OCI-M1 (cell line): ENCODE data around the gene PRAMEF15.
"Not testable (repeated sequence)": the region's sequence is repeated elsewhere in the genome, so short reads cannot be mapped to it uniquely, and the experiment has no call there.

ENCODE experiments used
- DNase-seq: peaks from one replicate; lab custom pipeline; 2025; lab: John Stamatoyannopoulos, UW

PRAMEF15 gene

DNA sequence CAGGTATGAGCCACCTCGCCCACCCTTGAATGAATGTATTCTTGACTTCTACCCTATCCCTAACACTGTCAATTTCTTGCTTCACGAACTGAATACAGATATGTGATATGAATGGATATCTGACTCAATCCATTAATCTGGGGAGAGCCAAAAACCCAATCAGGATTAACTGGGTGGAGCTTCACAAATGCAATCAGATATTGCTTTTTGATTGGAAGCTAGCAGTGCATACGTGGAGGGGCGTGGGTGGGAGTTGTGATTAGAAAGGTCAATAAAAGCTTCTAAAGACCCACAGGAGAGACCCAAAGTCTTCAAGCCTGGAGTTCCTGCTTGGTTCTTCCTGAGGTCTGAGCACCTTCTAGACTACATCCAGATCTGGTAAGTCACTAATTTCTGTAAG, at the start of gene PRAMEF15:
TSS of gene PRAMEF15 (plus strand) at position 301 of the 400 bp plus-strand sequence. CDS start 2,827 bp downstream, outside the sequence.
- not testable (repeated sequence) for DNase-seq

DNA sequence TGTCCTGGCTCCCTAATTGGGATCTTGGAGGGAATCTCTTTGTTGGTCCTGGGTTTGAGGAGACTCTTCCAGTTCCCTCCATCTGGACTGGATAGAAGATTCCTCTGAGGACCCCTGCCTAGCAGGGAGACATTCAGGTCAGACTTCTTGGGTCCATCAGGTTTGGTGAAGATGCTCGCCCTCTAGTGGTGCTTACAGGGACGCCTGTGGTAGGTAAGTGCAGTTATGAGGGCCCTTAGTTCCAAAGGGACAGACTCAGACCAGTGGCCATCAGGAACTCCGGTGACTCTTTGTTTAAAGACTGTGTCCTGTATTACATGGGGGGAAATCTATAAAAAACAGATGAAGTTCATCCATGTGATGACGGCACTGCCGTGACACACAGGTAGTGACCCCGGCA, 38.4 kb upstream of the PRAMEF15 start:
- not testable (repeated sequence) for DNase-seq

DNA sequence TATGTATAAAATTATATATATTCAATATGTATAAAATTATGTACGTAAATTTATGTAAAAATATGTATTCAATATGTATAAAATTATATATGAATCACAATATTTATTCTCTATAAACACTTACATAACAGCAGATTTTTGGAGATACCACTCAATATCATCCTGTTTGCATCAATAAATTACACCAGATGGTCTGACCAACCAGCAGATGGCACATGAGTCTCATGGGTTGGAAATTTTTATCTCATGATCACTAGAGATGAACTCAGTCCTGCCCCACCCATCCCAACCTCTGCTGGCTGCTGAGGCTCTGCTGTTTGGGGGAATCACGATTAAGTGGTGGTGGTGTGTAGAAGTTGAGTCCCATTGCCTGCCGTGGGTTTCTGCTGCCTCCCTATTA, 35.8 kb upstream of the PRAMEF15 start:
- DNase-seq = not testable (repeated sequence)

DNA sequence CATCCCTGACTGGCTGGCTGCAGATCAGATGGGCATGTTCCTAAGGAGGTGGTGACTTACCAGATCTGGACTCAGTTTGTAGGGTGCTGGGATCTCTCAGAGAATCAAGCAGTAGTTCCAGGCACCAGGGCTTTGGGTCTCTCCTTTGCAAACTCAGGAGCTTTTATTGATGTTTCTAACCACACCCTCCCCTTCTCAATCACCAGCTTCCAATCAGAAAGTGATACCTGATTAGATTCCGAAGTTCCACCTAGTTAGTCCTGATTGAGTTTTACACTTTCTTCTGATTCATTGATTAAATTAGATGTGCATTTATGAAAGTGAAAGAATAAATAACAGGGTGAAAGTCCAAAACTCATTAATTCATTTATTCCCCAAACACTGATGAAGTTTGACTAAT, 30.3 kb upstream of the PRAMEF15 start, which contains the start of gene PRAMEF8:
TSS of gene PRAMEF8 (minus strand) at position 101 of the 400 bp plus-strand sequence. CDS start 1,046 bp downstream, outside the sequence.
- DNase-seq = not testable (repeated sequence)

DNA sequence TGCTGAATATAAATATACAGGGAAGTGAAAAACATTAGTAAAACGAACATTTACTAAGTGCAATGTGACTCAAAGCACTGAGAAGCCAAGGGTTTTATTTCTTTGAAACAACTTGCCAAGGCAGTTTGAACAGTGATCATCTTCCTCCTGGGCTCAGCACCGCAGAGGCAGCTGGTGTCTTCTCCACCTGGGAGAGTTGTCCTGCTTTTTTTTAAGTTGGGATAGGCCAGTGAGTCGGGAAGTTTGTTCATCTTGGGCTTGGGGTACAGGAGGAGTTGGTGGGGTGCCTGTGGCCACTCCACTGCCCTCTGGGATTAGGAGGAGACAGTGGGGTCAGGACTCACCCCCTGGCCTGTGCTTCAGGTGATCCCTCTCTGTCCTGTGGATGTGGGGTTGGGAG, 26.4 kb upstream of the PRAMEF15 start:
- DNase-seq = not testable (repeated sequence)

DNA sequence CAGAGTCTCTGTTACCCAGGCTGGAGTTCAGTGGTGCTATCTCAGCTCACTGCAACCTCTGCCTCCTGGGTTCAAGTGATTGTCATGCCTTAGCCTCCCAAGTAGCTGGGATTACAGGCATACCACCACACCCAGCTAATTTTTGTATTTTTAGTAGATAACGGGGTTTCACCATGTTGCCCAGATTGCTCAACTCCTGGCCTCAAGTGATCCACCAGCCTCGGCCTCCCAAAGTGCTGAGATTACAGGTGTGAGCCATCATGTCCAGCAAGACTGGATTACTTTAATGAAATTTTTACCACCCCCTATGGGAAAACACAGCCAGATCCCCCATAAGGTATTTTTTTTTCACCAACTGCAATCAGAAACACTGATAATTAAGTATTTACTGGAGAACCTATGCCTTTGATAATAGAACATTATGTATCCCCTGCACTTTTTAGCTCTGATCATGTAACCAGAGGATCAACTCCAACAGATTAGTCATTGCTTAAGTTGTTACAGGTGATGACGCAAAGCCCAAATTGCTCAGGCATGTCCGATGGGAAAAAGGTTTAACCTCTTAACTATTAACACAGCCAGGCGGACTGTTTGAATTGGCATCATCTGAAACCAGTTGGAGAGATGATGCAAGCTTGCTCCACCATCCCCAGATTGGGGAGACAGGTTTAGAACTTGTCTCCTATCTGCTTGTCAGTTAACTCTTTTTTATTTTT, 18.0 kb upstream of the PRAMEF15 start:
- DNase-seq = not testable (repeated sequence)

DNA sequence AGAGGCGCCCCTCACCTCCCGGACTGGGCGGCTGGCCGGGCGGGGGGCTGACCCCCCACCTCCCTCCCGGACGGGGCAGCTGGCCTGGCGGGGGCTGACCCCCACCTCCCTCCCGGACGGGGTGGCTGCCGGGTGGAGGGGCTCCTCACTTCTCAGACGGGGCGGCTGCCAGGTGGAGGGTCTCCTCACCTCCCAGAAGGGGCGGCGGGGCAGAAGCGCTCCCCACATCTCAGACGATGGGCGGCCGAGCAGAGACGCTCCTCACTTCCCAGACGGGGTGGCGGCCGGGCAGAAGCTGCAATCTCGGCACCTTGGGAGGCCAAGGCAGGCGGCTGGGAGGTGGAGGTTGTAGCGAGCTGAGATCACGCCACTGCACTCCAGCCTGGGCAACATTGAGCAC, 16.7 kb upstream of the PRAMEF15 start:
- not testable (repeated sequence) for DNase-seq

DNA sequence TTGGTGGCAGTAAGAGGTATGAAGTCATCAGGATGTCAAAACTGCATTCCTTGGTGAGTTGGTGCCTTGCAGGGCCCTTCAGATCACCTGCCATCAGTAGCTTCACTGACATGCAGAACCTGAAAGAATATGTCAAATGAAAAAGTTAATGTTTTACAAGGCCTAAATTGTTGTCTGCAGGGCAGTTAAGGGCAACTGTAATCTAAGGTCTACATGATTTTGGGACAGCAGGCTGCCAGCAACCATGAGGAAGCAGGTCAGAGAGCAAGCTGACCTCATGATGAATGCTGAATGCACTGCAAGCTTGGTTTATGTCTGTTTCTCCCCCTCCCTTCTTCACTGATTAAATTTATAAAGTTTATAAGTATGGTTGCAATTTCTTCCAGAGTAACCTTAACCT, 13.2 kb upstream of the PRAMEF15 start:
- not testable (repeated sequence) for DNase-seq

DNA sequence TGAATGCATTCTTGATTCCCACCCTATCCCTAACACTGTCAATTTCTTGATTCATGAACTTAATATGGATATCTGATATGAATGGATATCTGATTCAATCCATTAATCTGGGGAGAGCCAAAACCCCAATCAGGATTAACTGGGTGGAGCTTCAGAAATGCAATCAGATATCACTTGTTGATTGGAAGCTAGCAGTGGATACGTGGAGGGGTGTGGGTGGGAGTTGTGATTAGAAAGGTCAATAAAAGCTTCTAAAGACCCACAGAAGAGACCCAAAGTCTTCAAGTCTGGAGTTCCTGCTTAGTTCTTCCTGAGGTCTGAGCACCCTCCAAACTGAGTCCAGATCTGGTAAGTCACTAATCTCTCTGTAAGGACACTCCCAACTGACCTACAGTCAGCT, 12.1 kb upstream of the PRAMEF15 start, which contains the start of gene PRAMEF33:
TSS of gene PRAMEF33 (plus strand) at position 301 of the 400 bp plus-strand sequence. CDS start 2,416 bp downstream, outside the sequence.
- not testable (repeated sequence) for DNase-seq

DNA sequence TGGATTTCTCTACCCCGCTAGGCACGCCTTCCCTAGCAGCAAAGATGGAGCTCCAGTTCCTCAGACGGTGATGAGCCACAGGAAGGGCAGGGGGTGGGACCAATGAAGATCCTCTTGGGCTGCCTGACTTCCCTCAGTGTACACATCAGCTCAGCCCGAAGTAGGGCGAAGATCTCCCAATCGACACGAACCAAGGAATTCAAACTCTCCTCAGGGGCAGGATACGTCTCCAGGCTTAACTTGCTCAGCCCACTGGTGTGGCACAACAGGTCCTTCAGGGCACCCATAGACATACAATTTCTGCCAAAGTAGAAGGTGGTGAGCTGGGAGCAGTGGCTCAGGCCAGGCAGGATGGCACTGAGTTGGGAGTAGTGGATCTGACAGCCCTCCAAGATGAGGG, 27.1 kb downstream of the PRAMEF15 start:
- DNase-seq = not testable (repeated sequence)

DNA sequence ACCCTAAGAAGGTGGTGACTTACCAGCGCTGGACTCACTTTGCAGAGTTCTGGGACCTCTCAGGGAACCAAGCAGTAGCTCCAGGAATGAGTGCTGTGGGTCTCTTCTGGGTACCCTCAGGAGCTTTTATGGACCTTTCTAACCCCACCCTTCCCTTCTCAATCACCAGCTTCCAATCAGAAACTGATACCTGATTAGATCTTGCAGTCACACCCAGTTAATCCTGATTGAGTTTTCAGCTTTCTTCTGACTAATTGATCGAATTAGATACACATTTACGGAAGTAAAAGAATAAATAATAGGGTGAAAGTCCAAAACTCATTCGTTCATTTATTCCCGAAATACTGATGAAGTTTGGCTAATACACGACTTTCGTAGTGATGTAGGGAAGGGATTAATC, 31.7 kb downstream of the PRAMEF15 start, which contains the start of gene PRAMEF14:
TSS of gene PRAMEF14 (minus strand) at position 101 of the 400 bp plus-strand sequence. CDS start 1,820 bp downstream, outside the sequence.
- not testable (repeated sequence) for DNase-seq

DNA sequence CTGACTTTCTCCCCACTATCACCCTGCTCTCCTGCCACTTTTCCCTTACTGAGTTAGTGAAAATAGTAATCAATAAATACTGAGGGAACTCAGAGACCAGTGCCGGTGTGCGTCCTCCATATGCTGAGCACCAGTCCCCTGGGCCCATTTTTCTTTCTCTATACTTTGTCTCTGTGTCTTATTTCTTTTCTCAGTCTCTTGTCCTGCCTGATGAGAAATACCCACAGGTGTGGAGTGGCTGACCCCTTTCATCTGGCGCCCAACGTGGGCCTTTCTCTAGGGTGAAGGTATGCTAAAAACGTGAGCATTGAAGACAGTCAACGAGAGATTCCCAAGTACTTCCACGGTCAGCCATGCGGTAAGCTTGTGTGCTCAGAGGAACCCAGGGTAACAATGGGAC, 38.1 kb downstream of the PRAMEF15 start:
- DNase-seq = not testable (repeated sequence)

DNA sequence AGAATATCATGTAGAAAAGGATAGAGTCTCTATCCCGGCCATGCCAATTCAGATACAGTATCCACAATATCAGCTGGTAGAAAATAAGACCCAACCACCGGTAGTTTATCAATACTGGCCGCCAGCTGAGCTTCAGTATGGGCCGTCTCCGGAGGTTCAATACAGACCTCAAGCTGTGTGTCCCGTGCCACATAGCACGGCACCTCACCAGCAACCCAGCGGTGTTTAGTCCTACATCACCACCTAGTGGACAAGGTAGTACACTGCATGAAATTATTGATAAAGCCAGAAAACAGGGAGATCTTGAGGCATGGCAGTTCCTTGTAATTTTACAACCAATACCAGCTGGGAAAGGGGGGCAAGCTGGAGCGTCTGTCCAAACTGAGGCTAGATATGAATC, 39.1 kb downstream of the PRAMEF15 start:
- DNase-seq = not testable (repeated sequence)

DNA sequence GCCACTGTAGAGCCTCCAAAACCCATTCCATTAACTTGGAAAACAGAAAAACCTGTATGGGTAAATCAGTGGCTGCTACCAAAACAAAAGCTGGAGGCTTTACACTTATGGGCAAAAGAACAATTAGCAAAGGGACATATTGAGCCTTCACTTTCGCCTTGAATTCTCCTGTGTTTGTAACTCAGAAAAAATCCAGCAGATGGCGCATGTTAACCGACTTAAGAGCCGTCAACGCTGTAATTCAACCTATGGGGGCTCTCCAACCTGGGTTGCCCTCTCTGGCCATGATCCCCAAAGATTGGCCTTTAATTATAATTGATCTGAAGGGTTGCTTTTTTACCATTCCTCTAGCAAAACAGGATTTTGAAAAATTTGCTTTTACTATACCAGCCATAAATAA, 41.4 kb downstream of the PRAMEF15 start:
- peak; percentile 80 for DNase-seq

DNA sequence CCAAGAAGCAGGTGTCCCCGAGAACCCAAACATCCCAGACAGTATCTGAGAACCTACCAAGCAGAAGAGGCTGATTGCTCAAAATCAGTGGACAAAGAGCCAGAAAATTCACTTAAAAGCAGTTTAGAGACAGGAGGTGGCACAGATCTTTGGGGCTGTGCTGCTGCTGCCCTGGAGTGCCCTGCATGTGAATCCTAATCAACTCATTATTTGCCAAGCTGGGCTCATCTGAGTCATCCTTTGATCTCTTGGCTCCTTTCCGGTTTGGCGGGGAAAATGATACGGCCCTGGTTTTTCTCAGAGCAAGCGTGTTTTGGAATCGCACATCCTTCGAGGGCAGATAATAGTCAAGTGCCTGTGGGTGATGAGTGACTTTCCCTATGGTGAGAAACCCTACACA, 47.0 kb downstream of the PRAMEF15 start:
- not testable (repeated sequence) for DNase-seq

DNA sequence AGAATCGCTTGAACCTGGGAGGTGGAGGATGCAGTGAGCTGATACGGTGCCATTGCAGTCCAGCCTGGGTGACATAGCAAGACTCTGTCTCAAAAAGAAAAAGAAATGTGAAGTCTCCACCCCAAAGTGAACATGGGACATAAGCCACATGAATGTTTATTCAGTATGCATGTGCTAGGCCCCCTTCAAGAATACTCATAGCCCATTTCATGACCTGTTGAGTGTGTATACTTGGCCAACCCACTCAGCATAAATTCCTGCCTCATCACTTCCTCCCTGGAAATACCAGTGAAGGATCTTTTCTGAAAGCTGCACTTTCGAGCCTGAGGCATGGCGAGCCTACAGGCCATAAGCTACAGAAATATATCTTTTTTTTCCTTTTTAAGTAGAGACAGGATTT, 49.5 kb downstream of the PRAMEF15 start:
- DNase-seq = not testable (repeated sequence)

DNA sequence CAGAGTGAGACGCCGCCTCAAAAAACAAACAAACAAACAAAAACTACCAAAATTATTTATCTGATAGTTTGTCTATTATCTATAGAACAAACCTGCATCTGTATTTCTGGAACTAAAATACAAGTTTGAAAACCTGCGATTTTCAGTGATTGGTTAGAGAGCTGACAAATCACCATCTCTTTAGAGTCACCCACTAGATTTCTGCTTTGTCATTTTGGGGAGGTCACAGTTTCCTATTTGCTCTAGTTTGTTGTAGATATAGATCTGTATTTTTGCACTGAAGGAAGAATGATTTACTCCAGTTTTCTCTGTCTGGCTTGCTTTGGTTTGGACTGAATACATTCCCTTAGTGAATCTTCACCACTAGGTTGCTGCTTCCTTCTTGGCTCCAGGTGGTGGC, 51.2 kb downstream of the PRAMEF15 start:
- not testable (repeated sequence) for DNase-seq

DNA sequence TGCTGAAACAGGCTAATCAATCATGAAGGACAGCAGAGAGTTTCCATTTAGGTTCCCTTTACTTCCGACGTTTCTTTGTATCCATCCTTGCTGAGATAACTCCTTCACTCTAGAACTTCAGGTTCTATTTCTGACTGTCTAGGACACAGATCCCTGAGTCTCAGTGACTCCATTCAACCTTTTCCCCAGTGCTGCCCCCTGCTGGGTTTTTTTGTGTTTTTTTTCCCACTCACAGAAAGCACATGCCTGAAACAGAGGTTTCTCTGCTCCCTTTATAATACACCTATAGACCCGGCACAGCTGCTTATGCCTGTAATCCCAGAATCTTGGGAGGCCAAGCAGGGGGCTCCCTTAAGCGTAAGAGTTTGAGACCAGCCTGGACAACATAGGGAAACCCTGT, 53.2 kb downstream of the PRAMEF15 start:
- DNase-seq = peak; percentile 68
